Stimulated activated CD8-positive, alpha-beta memory T cell treated with anti-CD3 and anti-CD28 coated beads, Interleukin-2, amount 100 ng/mL, for 1 hour (primary cell): ENCODE results near the gene FAM114A1.
"Not testable (repeated sequence)": the region's sequence is repeated elsewhere in the genome, so short reads cannot be mapped to it uniquely, and the experiment has no call there.

Experiments
- DNase-seq, 2 donors: peaks; one replicate each; pipeline ENCODE4 v3.0.0-alpha.2; 2020; ENCODE audit warnings: low read depth in 2 of 2

The FAM114A1 gene

GRCh38 chr4:38902695-38903094, 35.1 kb downstream of the FAM114A1 start:
- DNase-seq: no peak

GRCh38 chr4:38904090-38904666, 36.6 kb downstream of the FAM114A1 start:
- DNase-seq: no peak

DNA sequence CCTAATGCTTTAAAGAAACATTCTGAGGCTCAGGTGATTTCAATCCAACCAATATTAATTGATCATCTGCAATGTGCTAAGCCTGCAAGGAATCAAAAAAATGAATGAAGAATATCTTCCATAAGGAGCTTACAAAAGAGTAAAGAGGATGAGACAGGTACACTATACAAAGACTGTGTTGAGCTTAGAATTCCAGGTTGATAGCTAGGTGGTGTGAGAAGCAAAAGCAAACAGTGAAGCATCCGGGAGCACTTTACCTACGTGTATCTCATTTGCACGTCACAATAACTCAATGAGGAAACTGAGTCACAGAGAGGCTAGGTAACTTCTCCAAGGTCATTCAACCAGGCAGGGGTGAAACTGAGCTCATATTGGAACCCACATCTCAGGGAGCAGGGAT, 37.1 kb downstream of the FAM114A1 start:
- DNase-seq: no peak

GRCh38 chr4:38905652-38906385, 38.2 kb downstream of the FAM114A1 start:
- DNase-seq: no peak

GRCh38 chr4:38907696-38908270, 40.2 kb downstream of the FAM114A1 start:
- DNase-seq: no peak

DNA sequence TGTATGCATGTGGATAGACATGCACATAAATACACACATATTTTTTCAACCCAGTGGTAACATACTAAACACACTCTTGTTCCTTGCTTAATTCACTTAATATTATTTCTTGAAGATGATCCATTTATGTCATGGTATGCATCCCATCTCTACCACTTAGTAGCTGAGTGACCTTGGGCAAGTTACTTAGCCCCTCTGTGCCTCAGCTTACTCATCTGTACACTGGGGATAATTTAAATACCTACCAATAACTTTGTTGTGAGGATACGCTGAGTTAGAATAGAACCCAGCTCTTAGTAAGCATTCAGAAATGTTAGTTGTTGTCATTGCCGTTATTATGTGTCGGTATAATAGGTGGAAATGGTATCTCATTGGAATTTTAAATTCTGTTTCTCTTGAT, 41.4 kb downstream of the FAM114A1 start:
- no peak for DNase-seq

DNA sequence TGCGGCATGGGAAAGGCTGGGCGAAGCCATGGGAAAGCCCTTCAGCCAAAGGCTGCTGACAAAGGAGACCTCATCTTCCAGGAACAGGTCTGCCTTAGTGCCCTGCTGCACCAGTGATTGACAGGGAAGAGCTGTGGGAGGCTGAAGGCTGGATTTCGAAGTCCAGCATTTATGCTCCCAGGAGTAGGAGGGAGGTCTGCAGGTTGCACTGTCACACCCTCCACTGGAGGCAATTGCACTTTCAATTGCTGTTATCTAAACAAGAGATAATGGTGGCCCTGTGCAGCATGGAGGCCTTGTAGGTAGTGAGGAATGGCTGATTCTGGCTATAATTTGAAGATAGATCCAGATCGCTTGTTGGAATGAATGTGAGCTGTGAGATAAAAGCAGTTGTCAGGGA, 43.7 kb downstream of the FAM114A1 start:
- DNase-seq: no peak

DNA sequence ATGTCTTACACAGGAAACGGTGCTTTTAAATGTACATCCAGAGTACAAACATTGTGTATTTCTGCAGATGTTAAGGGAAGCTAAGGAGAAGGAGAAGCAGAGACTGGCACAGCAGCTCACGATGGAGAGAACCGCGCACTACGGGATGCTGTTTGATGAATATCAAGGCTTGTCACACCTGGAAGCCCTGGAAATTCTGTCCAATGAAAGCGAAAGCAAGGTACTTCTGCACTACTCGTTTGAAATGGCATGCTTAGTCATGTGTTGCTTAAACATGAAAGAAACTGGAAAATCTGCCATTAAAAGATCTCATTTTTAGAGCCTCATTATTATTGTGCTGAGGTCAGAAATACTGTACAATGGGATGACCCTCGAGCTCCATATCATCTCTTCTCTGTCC, 47.2 kb downstream of the FAM114A1 start:
- no peak for DNase-seq

- DNase-seq: not testable (repeated sequence)
Observed at GRCh38 chr4:38916267-38916666, 48.7 kb downstream of the FAM114A1 start.

DNA sequence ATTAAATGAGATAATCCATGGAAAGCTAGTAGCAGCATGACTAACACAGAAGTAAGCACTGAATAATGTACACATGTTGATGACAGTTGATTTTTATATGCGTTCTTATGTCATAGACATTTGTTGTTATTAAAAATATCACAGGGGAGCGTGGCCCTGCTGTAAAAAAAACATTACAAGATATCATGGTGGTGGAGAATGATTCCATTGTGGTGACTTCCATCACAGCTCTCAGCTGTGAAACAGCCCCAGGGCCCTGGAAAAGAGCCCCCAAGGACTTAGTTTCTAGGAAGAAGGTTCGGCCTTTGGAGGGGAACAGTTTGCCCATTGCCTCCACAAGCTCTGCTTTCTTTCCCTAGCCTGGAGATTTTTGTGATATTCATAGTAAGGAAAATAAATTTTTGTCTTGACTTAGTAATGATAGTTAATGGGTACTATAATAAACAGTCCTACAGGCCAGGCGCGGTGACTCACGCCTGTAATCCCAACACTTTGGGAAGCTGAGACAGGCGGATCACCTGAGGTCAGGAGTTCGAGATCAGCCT, 49.9 kb downstream of the FAM114A1 start:
- no peak for DNase-seq

DNA sequence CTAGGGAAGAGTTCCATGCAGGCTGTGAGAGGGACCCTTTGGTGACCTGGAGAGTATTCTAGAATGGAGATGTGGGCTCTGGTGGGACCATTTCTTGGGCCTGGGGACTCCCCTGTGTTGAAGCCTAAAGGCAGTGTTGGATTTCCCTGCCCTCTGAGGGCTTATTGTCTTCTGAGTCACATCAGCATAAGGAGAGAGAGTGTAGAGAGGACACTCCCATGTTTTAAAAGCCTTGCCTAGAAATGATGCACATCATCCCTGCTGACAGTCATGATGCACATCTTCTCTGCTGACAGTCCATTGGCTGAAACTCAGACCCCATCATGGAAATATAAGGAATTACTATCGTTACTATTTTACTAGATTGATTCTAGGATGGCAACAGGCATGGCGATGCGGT, 51.9 kb downstream of the FAM114A1 start:
- DNase-seq: no peak

- DNase-seq: no peak
Observed at GRCh38 chr4:38920186-38920585, 52.6 kb downstream of the FAM114A1 start.

DNA sequence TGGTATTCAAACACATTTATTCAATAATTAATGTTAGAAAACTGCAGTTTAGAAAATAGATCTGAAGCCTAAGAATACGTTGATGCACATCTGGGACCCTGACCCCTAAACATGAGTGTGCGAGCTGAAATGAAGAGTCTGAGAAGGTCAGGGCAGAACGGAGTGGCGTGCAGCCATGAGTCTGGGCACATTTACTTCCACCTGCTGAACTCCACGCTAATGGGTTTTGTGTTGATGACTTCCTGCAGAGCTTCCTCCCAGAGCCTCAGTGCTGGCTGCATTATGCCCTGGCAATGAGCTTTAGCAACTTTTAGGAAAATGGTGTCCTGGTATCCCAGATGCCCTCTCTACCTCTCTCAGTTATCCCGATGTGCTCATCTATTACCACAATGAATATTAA, 53.1 kb downstream of the FAM114A1 start:
- no peak for DNase-seq

GRCh38 chr4:38921151-38921550, 53.5 kb downstream of the FAM114A1 start:
- DNase-seq: no peak

GRCh38 chr4:38923746-38924145, 56.1 kb downstream of the FAM114A1 start:
- no peak for DNase-seq

DNA sequence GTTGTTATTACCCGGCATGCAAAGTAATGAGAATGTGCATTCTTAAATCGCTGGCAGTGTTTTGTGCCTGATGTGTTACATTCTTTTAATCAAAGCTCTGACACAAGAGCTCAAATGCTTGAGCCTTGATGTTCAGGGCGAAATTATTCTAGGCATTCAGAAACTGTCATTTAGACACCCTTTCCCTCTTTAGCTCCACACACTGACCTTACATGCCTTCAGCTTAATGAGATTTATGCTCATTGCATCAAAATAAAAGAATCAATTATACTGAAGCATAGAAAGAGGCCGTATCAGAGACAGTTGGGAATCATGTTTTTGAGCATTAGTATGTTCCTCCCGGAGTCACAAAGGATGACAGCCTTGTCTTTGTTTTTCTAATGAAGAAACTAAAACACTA, 56.7 kb downstream of the FAM114A1 start:
- DNase-seq: no peak

DNA sequence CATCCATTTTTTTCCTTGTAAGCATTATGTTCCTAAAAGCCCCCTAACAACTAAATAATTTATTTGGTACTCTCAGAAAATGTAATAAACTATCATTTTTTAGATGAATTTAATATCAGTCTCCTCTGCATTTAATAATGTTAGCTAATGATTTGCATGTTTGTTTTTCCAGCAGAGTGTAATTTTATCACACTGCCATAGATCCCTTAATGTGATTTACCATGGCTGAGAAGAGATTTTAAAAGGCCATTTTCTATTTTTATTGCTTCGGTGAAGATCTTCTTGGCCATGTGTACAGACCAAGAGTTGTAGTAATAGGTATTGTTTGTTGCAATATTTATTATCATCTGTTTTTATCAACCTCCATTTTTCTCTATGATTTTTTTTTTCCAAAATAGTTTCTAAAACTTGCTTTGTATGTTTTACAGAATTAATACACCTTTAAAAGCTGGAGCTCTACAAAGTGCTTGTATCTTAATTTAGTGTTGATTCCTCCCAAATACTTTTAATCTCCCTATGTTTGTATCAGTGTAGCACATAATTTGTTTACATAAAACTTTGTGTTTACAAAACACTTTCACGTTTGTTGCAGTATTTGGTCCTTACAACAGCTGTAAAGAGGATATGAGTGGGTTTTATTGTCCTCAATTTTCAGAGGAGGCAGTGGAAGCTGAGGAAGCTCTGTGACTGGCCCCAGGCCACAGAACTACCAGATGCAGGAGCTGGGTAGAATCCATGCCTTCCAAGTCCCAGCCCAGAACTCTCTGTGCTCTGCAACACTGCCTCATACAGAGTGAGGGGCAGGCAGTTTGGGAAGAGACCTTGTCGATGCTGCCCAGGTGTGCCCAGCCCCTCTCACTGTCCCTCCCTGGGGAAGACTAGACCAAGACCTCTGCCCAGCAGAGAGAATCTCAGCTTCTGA, 58.1 kb downstream of the FAM114A1 start:
- no peak for DNase-seq

- no peak for DNase-seq
Observed at GRCh38 chr4:38926896-38927295, 59.3 kb downstream of the FAM114A1 start.

DNA sequence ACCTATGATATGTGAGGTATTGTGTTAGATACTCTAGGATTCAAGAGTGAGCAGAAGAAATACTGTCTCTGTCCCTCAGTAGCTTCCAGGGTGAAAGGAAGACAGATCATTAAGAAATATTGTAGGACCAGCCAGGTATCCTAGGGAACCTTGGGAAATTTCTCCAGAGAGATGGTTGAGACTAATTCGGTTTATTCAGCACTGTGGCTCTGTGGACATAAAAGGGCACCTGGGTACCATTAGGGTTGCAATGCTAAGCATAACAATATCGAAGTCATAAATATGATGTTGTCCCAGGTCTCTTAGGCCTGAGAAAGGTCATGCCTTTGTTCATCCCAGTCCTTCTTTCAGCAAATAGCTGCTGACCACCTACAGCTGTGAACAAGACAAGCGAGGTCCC, 61.0 kb downstream of the FAM114A1 start:
- DNase-seq: no peak

DNA sequence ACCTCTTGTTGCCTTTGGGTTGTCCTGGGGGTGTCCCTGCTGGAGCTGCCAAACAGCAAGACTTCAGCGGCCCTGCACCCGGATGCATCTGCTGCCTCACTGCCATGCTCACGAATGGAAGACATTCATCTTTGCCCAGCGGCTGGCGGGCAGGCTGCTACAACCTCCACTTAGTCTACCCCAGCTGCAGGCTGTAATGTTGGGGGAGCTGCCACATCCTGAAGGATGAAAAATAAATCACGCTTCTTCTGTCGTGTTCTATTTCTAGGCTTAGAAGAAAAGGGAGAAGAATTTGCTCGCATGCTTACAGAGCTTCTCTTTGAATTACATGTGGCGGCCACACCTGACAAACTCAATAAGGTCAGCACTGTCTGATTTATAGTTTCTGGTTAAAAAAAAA, 61.4 kb downstream of the FAM114A1 start:
- no peak for DNase-seq

DNA sequence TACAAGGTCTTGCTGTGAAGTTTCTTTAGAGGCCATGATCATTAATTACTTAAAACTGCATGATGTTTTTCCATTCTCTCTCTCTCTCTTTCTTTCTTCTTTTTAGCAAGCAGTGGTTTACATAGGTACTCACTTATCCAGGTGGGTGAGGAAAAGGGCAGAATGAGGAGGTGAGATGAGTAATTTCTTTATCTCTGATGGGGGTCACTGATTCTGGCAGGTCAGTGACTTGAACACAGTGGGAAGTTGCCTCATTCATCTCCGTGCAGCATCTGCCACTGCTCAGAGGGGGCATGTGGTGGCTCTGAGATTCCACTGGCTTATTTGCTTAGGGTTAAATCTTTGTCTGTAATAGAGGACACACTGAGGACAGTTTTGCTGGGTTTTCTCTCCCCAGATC, 62.6 kb downstream of the FAM114A1 start:
- DNase-seq: no peak

- no peak for DNase-seq
Observed at GRCh38 chr4:38930707-38931106, 63.1 kb downstream of the FAM114A1 start.
